ENCODE measurements around the gene SUN3.
"Not testable (repeated sequence)": the region's sequence is repeated elsewhere in the genome, so short reads cannot be mapped to it uniquely, and the experiment has no call there.

The SUN3 gene

GRCh38 chr7:48009257-48009656, 19.6 kb downstream of the SUN3 start:
- Histone ChIP-seq H3K9me3 (ENCODE audit: control insufficient read depth, low read length) (no peaks in the 10 kb centered on the region), H3K9ac (no peak overlapping the region), H3K27me3 (ENCODE audit: control insufficient read depth, insufficient read depth, low read length) (no peaks in the 10 kb centered on the region), H3K36me3 (ENCODE audit: control insufficient read depth, insufficient read depth, low read length) (no peaks in the 10 kb centered on the region), H3K4me3 (ENCODE audit: low read depth, low read length) (no peak overlapping the region), H3K4me2 (ENCODE audit: low read length) (no peak overlapping the region), H3K79me2 (no peaks in the 10 kb centered on the region), H3K4me1 (no peaks in the 10 kb centered on the region), H3K27ac (no peak overlapping the region), H2AFZ (no peak overlapping the region)
- TF ChIP-seq, protein P1, sequence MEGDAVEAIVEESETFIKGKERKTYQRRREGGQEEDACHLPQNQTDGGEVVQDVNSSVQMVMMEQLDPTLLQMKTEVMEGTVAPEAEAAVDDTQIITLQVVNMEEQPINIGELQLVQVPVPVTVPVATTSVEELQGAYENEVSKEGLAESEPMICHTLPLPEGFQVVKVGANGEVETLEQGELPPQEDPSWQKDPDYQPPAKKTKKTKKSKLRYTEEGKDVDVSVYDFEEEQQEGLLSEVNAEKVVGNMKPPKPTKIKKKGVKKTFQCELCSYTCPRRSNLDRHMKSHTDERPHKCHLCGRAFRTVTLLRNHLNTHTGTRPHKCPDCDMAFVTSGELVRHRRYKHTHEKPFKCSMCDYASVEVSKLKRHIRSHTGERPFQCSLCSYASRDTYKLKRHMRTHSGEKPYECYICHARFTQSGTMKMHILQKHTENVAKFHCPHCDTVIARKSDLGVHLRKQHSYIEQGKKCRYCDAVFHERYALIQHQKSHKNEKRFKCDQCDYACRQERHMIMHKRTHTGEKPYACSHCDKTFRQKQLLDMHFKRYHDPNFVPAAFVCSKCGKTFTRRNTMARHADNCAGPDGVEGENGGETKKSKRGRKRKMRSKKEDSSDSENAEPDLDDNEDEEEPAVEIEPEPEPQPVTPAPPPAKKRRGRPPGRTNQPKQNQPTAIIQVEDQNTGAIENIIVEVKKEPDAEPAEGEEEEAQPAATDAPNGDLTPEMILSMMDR (IDR thresholded peaks at IDR 0.05) = no peak

DNA sequence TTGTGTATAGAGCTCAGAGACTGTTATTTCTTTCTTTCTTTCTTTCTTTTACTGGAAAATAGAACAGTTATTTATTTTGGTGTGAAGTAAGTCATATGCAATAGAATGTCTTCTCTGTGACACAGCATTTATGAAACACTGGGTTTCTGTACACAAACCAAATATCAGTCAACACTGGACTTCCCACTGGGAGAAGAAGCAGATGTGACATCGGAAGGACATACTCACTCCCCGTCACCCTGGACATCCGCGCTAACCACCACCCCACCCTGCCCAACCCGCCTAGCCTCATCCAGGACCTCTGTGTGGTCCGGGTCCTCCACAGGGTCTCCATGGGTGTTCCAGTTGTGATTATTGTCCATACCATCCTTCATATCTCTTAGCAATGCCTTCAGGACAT, 22.0 kb downstream of the SUN3 start:
- Histone ChIP-seq H3K9ac (no peak overlapping the region), H3K27ac (no peak overlapping the region), H2AFZ (no peak overlapping the region), H3K9me3 (ENCODE audit: control insufficient read depth, low read length) (no peaks in the 10 kb centered on the region), H3K4me3 (ENCODE audit: low read depth, low read length) (no peak overlapping the region), H3K4me2 (ENCODE audit: low read length) (no peak overlapping the region), H3K79me2 (no peaks in the 10 kb centered on the region), H3K4me1 (no peaks in the 10 kb centered on the region), H3K27me3 (ENCODE audit: control insufficient read depth, insufficient read depth, low read length) (no peaks in the 10 kb centered on the region), H3K36me3 (ENCODE audit: control insufficient read depth, insufficient read depth, low read length) (no peaks in the 10 kb centered on the region)
- TF ChIP-seq, protein P1 (IDR thresholded peaks at IDR 0.05) = no peak

GRCh38 chr7:48004638-48005037, 24.3 kb downstream of the SUN3 start:
- no peaks in the 10 kb centered on the region for H3K27me3 ChIP-seq (ENCODE audit: control insufficient read depth, insufficient read depth, low read length)
- no peak overlapping the region for H3K4me2 ChIP-seq (ENCODE audit: low read length)
- H3K36me3 ChIP-seq (ENCODE audit: control insufficient read depth, insufficient read depth, low read length) = no peaks in the 10 kb centered on the region
- no peak overlapping the region for H3K4me3 ChIP-seq (ENCODE audit: low read depth, low read length)
- H3K79me2 ChIP-seq = no peaks in the 10 kb centered on the region
- H3K9ac ChIP-seq = no peak overlapping the region
- H3K9me3 ChIP-seq (ENCODE audit: control insufficient read depth, low read length) = no peaks in the 10 kb centered on the region
- no peaks in the 10 kb centered on the region for H3K4me1 ChIP-seq
- TF ChIP-seq, protein P1 (IDR thresholded peaks at IDR 0.05) = no peak
- H2AFZ ChIP-seq = no peak overlapping the region
- H3K27ac ChIP-seq = no peak overlapping the region

DNA sequence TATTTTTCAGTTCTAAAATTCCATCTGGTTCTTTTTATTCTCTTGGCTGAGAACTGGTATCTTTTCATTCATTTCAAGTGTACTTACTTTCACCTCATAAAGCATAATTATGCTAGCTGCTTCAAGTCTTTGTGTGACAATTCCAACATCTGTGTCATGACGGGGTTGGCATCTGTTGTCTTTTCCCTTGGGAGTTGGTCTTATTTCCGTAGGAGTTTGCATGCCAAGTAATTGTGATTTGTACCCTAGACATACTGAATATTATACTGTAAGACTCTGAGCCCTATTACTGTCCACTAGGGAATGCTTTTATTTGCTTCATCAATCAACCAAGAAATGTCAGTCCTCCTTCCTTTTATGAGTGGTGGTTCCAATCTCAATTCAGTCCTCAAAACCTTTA, 24.9 kb downstream of the SUN3 start:
- no peak overlapping the region for H3K9ac ChIP-seq
- no peak overlapping the region for H3K4me3 ChIP-seq (ENCODE audit: low read depth, low read length)
- TF ChIP-seq, protein P1 (IDR thresholded peaks at IDR 0.05) = no peak
- no peaks in the 10 kb centered on the region for H3K9me3 ChIP-seq (ENCODE audit: control insufficient read depth, low read length)
- no peak overlapping the region for H2AFZ ChIP-seq
- no peak overlapping the region for H3K27ac ChIP-seq
- no peak overlapping the region for H3K4me2 ChIP-seq (ENCODE audit: low read length)
- H3K27me3 ChIP-seq (ENCODE audit: control insufficient read depth, insufficient read depth, low read length) = no peaks in the 10 kb centered on the region
- H3K36me3 ChIP-seq (ENCODE audit: control insufficient read depth, insufficient read depth, low read length) = no peaks in the 10 kb centered on the region
- no peaks in the 10 kb centered on the region for H3K79me2 ChIP-seq
- H3K4me1 ChIP-seq = no peaks in the 10 kb centered on the region

DNA sequence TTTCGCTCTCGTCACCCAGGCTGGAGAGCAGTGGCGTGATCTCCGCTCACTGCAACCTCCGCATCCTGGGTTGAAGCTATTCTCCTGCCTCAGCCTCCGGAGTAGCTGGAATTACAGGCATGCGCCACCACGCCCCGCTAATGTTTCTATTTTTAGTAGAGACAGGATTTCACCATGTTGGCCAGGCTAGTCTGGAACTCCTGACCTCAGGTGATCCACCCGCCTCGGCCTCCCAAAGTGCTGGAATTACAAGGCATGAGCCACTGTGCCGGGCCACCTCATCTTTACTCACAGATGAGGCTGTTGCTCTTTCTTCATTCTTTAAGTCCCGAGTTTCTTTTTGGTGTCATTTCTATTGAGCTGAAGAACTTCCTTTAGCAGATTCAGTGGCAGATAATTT, 28.7 kb downstream of the SUN3 start:
- not testable (repeated sequence) for H3K4me2 ChIP-seq (ENCODE audit: low read length); H3K9ac ChIP-seq; H3K4me1 ChIP-seq; H3K27ac ChIP-seq; H3K27me3 ChIP-seq (ENCODE audit: control insufficient read depth, insufficient read depth, low read length); H2AFZ ChIP-seq; H3K9me3 ChIP-seq (ENCODE audit: control insufficient read depth, low read length); H3K36me3 ChIP-seq (ENCODE audit: control insufficient read depth, insufficient read depth, low read length); H3K4me3 ChIP-seq (ENCODE audit: low read depth, low read length); H3K79me2 ChIP-seq
